H7 (cell line): ENCODE measurements around the gene HMCES. TPM values are rescaled to one million over a fixed set of nuclear protein-coding genes. Genes with fewer than 3 reads are reported as not detected.
A peak's percentile ranks its signal among the peaks of the same experiment; 100 is the strongest.

ENCODE experiments used
- DNase-seq: peaks from one replicate; pipeline ENCODE4 v3.0.0; 2012
- H3K27me3 ChIP-seq: 2 replicates; pipeline ENCODE4 v1.6.0; 2011; ENCODE audit warnings: mild to moderate bottlenecking, low read length; ENCODE audit not compliant: control insufficient read depth, insufficient read depth
- H3K36me3 ChIP-seq: replicated peaks from 2 replicates; pipeline ENCODE4 v1.5.1; 2011; ENCODE audit warnings: low read length; ENCODE audit not compliant: control insufficient read depth, insufficient read depth
- H3K4me3 ChIP-seq: 2 replicates; pipeline ENCODE4 v1.5.1; 2011; ENCODE audit warnings: low read depth, mild to moderate bottlenecking, control low read depth, low read length, moderate library complexity; ENCODE audit not compliant: insufficient read depth
- total RNA-seq: library from RNA; depleted of rRNA; stranded (reverse); fragments of >200 nt; shearing (Covaris generic); gene quantifications from 2 replicates; pipeline ENCODE4 v1.2.3, GENCODE V29; 2014; rRNA removed

Gene HMCES
- total RNA-seq, 1 experiment from 2014 or later, result 28.1 TPM

- no peak for DNase-seq
- Histone ChIP-seq H3K27me3 (no peaks in the 10 kb centered on the region), H3K4me3 (no peak overlapping the region), H3K36me3 (no peaks in the 10 kb centered on the region)
Observed at GRCh38 chr3:129349791-129350190, 71.1 kb downstream of the HMCES start.

- peak; percentile 87 for DNase-seq
- Histone ChIP-seq H3K36me3 (no peaks in the 10 kb centered on the region), H3K4me3 (no peak overlapping the region), H3K27me3 (no peaks in the 10 kb centered on the region)
Observed at GRCh38 chr3:129352045-129352444, 73.4 kb downstream of the HMCES start.

- H3K4me3 ChIP-seq, result no peak overlapping the region
- no peaks in the 10 kb centered on the region for H3K36me3 ChIP-seq
- no peak for DNase-seq
- no peaks in the 10 kb centered on the region for H3K27me3 ChIP-seq
Observed at GRCh38 chr3:129352650-129353588, 74.2 kb downstream of the HMCES start.

- no peak for DNase-seq
- no peak overlapping the region for H3K4me3 ChIP-seq
- no peaks in the 10 kb centered on the region for H3K27me3 ChIP-seq
- H3K36me3 ChIP-seq, result no peaks in the 10 kb centered on the region
Observed at GRCh38 chr3:129353589-129353941, 74.9 kb downstream of the HMCES start.

Other genes with a start within 250 kb of the HMCES start
- not detected in 2 replicates for gene GP9, start 218.1 kb upstream of the HMCES start, total RNA-seq
- 31.9 and 39.4 TPM in 2 replicates for gene RAB43, start 157.1 kb upstream of the HMCES start, total RNA-seq
- gene ISY1, start 117.8 kb upstream of the HMCES start, total RNA-seq, result 24.1 and 26.2 TPM in 2 replicates
- gene CNBP, start 95.0 kb upstream of the HMCES start, total RNA-seq, result 351 and 430 TPM in 2 replicates
- gene COPG1, start 29.3 kb upstream of the HMCES start, total RNA-seq, result 138 TPM in 2 replicates
- gene EFCAB12, start 149.8 kb downstream of the HMCES start, total RNA-seq, result 0.10 and 0.44 TPM in 2 replicates
- gene MBD4, start 161.1 kb downstream of the HMCES start, total RNA-seq, result 25.1 and 37.4 TPM in 2 replicates
- gene IFT122, start 161.4 kb downstream of the HMCES start, total RNA-seq, result 15.0 and 22.0 TPM in 2 replicates
- 0.17 TPM in 1 of 2 replicates, not detected in the other for gene RHO, start 249.8 kb downstream of the HMCES start, total RNA-seq